Measurements from ENCODE around the gene SREK1IP1. TPM values are rescaled to one million over a fixed set of nuclear protein-coding genes. Genes with fewer than 3 reads are reported as not detected.
A peak's percentile ranks its signal among the peaks of the same experiment; 100 is the strongest.

SREK1IP1 gene
- total RNA-seq, 2 donors from 2014 or later = 8.5 to 12.1 TPM

DNA sequence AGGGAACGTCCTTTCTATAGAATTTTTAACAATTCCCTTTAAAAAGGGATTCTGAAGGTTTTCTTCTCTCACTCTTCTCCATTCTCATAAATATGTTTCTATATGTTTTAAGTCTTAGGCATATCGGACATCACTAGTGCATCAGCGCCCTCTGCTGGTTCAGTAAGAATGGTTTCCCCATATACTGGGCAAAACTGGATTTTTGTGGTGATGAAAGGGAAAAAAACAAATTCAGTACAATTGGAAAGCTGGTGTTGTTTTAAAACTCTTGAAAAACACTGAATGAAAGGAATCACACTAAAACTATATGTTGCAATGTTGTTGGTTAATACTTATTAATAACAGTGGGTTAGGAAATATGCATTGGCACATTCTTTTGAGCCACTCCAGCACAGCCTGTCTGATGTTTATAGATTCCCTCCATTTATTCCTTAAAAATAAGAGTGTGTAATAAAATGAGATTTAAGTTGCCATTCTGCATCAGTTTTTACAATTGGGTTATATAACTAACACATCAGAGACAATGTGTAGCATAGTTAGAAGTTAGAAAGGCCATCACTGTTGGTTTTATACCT, 16.0 kb upstream of the SREK1IP1 start:
- TF ChIP-seq, protein P1, sequence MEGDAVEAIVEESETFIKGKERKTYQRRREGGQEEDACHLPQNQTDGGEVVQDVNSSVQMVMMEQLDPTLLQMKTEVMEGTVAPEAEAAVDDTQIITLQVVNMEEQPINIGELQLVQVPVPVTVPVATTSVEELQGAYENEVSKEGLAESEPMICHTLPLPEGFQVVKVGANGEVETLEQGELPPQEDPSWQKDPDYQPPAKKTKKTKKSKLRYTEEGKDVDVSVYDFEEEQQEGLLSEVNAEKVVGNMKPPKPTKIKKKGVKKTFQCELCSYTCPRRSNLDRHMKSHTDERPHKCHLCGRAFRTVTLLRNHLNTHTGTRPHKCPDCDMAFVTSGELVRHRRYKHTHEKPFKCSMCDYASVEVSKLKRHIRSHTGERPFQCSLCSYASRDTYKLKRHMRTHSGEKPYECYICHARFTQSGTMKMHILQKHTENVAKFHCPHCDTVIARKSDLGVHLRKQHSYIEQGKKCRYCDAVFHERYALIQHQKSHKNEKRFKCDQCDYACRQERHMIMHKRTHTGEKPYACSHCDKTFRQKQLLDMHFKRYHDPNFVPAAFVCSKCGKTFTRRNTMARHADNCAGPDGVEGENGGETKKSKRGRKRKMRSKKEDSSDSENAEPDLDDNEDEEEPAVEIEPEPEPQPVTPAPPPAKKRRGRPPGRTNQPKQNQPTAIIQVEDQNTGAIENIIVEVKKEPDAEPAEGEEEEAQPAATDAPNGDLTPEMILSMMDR (IDR thresholded peaks at IDR 0.05) = peak; percentile 80
- Histone ChIP-seq H3K27me3 (replicated peaks; ENCODE audit: insufficient read depth) (no peaks in the 10 kb centered on the region), H3K9me3 (no peaks in the 10 kb centered on the region), H3K36me3 (no peaks in the 10 kb centered on the region), H3K27ac (no peak overlapping the region), H3K4me1 (ENCODE audit: control insufficient read depth in 1 of 2, low read depth in 2 of 2) (no peaks in the 10 kb centered on the region), H3K4me3 (no peak overlapping the region)
- ATAC-seq (ENCODE audit: insufficient number of reproducible peaks, low FRiP score, low read depth) (no peak), DNase-seq (ENCODE audit: low spot score) (peak; percentile 14)

DNA sequence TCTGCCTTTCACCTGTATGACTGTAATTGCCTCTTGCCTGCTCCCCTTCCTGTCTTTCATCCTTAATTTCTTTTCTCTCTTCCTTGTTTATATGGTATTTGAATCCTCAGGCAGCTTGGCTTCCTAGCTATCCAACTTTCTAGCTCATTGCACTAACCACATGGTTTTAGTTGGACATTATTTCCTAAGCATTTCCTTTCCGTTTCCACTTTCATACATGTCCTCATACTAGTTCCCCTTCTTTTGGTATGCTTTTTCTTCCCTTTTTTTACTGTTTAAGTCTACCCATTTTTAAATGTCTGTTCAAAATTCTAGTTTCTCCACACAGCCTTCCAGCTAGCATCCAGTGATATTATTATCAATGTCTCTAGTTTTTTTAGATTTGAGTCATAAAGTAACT, 6.8 kb upstream of the SREK1IP1 start:
- Histone ChIP-seq H3K36me3 (no peaks in the 10 kb centered on the region), H3K4me3 (no peak overlapping the region), H3K9me3 (no peaks in the 10 kb centered on the region), H3K27ac (no peak overlapping the region), H3K4me1 (ENCODE audit: control insufficient read depth in 1 of 2, low read depth in 2 of 2) (peaks cover 5% of the 10 kb centered on the region in 2 donors), H3K27me3 (replicated peaks; ENCODE audit: insufficient read depth) (no peaks in the 10 kb centered on the region)
- DNase-seq (ENCODE audit: low spot score) (no peak), ATAC-seq (ENCODE audit: insufficient number of reproducible peaks, low FRiP score, low read depth) (no peak)
- TF ChIP-seq, protein P1 (IDR thresholded peaks at IDR 0.05) = no peak

DNA sequence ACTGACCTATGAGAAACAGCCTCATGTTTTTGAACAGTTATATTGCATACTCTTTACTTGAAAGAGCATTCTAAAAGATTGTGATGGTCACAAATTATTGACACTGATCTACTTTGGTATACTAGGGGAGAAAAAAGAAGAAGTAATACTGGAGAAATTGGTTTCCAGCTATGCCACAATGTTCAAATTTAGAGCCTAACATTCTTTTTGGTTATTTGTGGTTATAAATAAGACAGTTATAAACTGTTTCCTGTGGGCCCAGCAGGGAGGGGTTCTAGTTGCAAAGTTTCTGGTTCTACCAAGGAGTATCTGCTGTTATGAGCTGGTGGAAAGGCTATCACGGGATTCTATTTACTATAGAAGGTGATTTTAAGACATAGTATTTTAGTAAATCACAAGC, 5.0 kb upstream of the SREK1IP1 start:
- H3K4me1 ChIP-seq (ENCODE audit: control insufficient read depth in 1 of 2, low read depth in 2 of 2) = peaks cover 15 to 16% of the 10 kb centered on the region in 2 donors
- ATAC-seq (ENCODE audit: insufficient number of reproducible peaks, low FRiP score, low read depth) (no peak), DNase-seq (ENCODE audit: low spot score) (no peak)
- no peak overlapping the region for H3K27ac ChIP-seq
- H3K36me3 ChIP-seq = no peaks in the 10 kb centered on the region
- H3K9me3 ChIP-seq = no peaks in the 10 kb centered on the region
- H3K4me3 ChIP-seq = no peak overlapping the region
- TF ChIP-seq, protein P1 (IDR thresholded peaks at IDR 0.05) = no peak
- H3K27me3 ChIP-seq (replicated peaks; ENCODE audit: insufficient read depth) = no peaks in the 10 kb centered on the region

DNA sequence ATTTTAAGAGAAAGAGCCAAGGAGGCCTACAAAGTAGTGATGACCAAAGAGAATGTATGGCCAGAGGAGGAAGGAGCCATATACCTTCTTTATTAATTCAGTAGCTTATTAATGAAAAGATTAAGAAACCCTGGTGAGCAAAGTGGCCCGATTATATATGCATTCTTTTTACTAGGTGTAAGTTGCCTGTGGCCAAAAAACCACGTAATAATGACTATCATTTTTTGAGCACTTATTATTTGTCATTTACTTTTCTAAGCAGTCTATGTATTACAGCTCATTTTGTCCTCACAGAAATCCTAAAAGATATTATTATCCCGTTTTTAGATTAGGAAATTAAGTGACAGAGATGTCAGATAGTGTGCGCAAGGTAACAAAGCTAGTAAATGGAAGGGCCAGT, 3.2 kb upstream of the SREK1IP1 start:
- no peaks in the 10 kb centered on the region for H3K27me3 ChIP-seq (replicated peaks; ENCODE audit: insufficient read depth)
- peaks cover 24 to 28% of the 10 kb centered on the region in 2 donors for H3K4me1 ChIP-seq (ENCODE audit: control insufficient read depth in 1 of 2, low read depth in 2 of 2)
- H3K4me3 ChIP-seq = no peak overlapping the region
- DNase-seq (ENCODE audit: low spot score) (no peak), ATAC-seq (ENCODE audit: insufficient number of reproducible peaks, low FRiP score, low read depth) (no peak)
- no peak overlapping the region for H3K27ac ChIP-seq
- H3K36me3 ChIP-seq = no peaks in the 10 kb centered on the region
- TF ChIP-seq, protein P1 (IDR thresholded peaks at IDR 0.05) = no peak
- H3K9me3 ChIP-seq = no peaks in the 10 kb centered on the region

DNA sequence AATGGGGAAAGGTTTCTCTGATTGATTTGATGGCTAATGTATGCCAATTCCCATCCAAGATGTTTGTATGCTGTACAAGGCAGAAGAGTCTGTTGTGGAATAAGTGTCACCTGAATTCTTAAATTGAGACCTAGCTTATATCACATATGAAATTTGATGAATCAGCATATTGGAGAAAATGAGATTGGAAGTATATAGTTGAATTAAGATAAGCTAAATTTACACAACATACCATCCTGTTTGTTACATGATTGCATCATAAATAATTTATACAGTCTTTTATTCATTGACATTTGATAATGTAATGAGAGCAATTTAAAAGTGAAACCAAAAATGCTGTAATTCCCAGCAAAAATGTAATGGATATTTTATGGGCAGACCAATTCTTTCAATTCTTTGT, 1.4 kb upstream of the SREK1IP1 start:
- Histone ChIP-seq H3K4me1 (ENCODE audit: control insufficient read depth in 1 of 2, low read depth in 2 of 2) (peaks cover 35 to 44% of the 10 kb centered on the region in 2 donors), H3K9me3 (no peaks in the 10 kb centered on the region), H3K4me3 (peak overlapping the region; percentile 87), H3K27me3 (replicated peaks; ENCODE audit: insufficient read depth) (no peaks in the 10 kb centered on the region), H3K27ac (no peak overlapping the region), H3K36me3 (no peaks in the 10 kb centered on the region)
- ATAC-seq (ENCODE audit: insufficient number of reproducible peaks, low FRiP score, low read depth) (no peak), DNase-seq (ENCODE audit: low spot score) (no peak)
- TF ChIP-seq, protein P1 (IDR thresholded peaks at IDR 0.05) = no peak
